Stomach (tissue), 4 donors: ENCODE results near the gene PTPRJ.

ENCODE experiments used
- CTCF ChIP-seq, 7 experiments: fragments of 450-650 bp in 4 of 7; fragments of 200-600 bp in 3 of 7; sonication (generic) in 3 of 7; IDR thresholded peaks; one replicate each; pipeline ENCODE4 v1.5.1; 2016 to 2019; ENCODE audit warnings: antibody characterized with exemption in 7 of 7, control low read depth in 2 of 7, mild to moderate bottlenecking in 1 of 7
- EP300 ChIP-seq: sonication (generic); formaldehyde crosslinking; IDR thresholded peaks from one replicate; pipeline ENCODE4 v1.6.1; 2017; ENCODE audit warnings: antibody characterized with exemption
- POLR2A ChIP-seq, 4 donors: fragments of 450-650 bp; IDR thresholded peaks; one replicate each; pipeline ENCODE4 v1.6.1; 2016; ENCODE audit warnings: antibody characterized with exemption in 4 of 4, control low read depth in 2 of 4, mild to moderate bottlenecking in 1 of 4, moderate library complexity in 1 of 4
- POLR2AphosphoS5 ChIP-seq, 3 donors: sonication (generic); formaldehyde crosslinking; IDR thresholded peaks; one replicate each; pipeline ENCODE4 v1.6.1; 2016; ENCODE audit warnings: antibody characterized with exemption in 3 of 3

GRCh38 chr11:47976931-47977330 is 3.4 kb upstream of the PTPRJ start:
- TF ChIP-seq CTCF (IDR thresholded peaks at IDR 0.05) (no peak), EP300 (no peak), POLR2A (IDR thresholded peaks at IDR 0.05) (no peak), POLR2AphosphoS5 (IDR thresholded peaks at IDR 0.05) (no peak)
